Activated CD4-positive, alpha-beta T cell treated with anti-CD3 and anti-CD28 coated beads, Interleukin-2, amount 10 ng/mL, durations not matched to agents 7 days and 5 days (primary cell): ENCODE results near the gene ORAI2. TPM values are rescaled to one million over a fixed set of nuclear protein-coding genes. Genes with fewer than 3 reads are reported as not detected.
"Not testable (repeated sequence)": the region's sequence is repeated elsewhere in the genome, so short reads cannot be mapped to it uniquely, and the experiment has no call there.

Experiments
- CTCF ChIA-PET: fragments of 350-600 bp; sonication (Branson Sonifier 250); formaldehyde crosslinking; loops from one replicate; lab custom pipeline; 2021; ENCODE audit warnings: antibody characterized with exemption; lab: Charles Lee
- POLR2A ChIA-PET: fragments of 350-600 bp; sonication (Branson Sonifier 250); formaldehyde crosslinking; loops from one replicate; lab custom pipeline; 2021; ENCODE audit warnings: antibody characterized with exemption; lab: Charles Lee
- DNase-seq: peaks from one replicate; pipeline ENCODE4 v3.0.0-alpha.2; 2020
- H3K27ac Mint-ChIP-seq: one replicate; pipeline ENCODE4 v1.8.0; 2021; ENCODE audit warnings: mild to moderate bottlenecking, moderate library complexity, mixed read lengths
- H3K27me3 Mint-ChIP-seq: one replicate; pipeline ENCODE4 v1.8.0; 2021; ENCODE audit warnings: mixed read lengths
- H3K36me3 Mint-ChIP-seq: one replicate; pipeline ENCODE4 v1.8.0; 2021; ENCODE audit warnings: low read depth, mixed read lengths
- H3K4me1 Mint-ChIP-seq: one replicate; pipeline ENCODE4 v1.8.0; 2021; ENCODE audit warnings: mixed read lengths
- H3K4me3 Mint-ChIP-seq: one replicate; pipeline ENCODE4 v1.8.0; 2021; ENCODE audit warnings: mild to moderate bottlenecking, moderate library complexity, mixed read lengths
- H3K9me3 Mint-ChIP-seq: one replicate; pipeline ENCODE4 v1.8.0; 2021; ENCODE audit warnings: mixed read lengths
- total RNA-seq, 2 experiments: library from RNA; stranded (reverse); gene quantifications; one replicate each; pipeline ENCODE4 v1.2.3, GENCODE V29; 2021

Gene ORAI2
- total RNA-seq, 2 experiments from 2014 or later = 61.2 to 63.7 TPM

- Mint-ChIP-seq H3K27me3 (no peaks in the 10 kb centered on the region), H3K4me3 (no peak overlapping the region), H3K4me1 (no peaks in the 10 kb centered on the region), H3K9me3 (no peaks in the 10 kb centered on the region), H3K27ac (no peak overlapping the region), H3K36me3 (peaks cover 7% of the 10 kb centered on the region)
- DNase-seq = no peak
- CTCF ChIA-PET = interaction anchor here (0.7 to 1.6 kb wide), 4 partner anchors 10 to 48 kb away, joined by 3 to 4 read pairs (median 3); no protein-coding TSS in a partner anchor
- POLR2A ChIA-PET = no interaction called here
Measured at GRCh38 chr7:102452451-102452850, 19.1 kb downstream of the ORAI2 start.

GRCh38 chr7:102453319-102453718, 19.9 kb downstream of the ORAI2 start:
- POLR2A ChIA-PET = no interaction called here
- no peak overlapping the region for H3K27ac Mint-ChIP-seq
- no peaks in the 10 kb centered on the region for H3K27me3 Mint-ChIP-seq
- DNase-seq = no peak
- no peaks in the 10 kb centered on the region for H3K9me3 Mint-ChIP-seq
- H3K4me3 Mint-ChIP-seq = no peak overlapping the region
- CTCF ChIA-PET = interaction anchor here (0.7 to 1.8 kb wide), 3 partner anchors 9 to 40 kb away, joined by 3 read pairs; no protein-coding TSS in a partner anchor
- H3K4me1 Mint-ChIP-seq = no peaks in the 10 kb centered on the region
- peaks cover 9% of the 10 kb centered on the region for H3K36me3 Mint-ChIP-seq

GRCh38 chr7:102454468-102454867, 21.1 kb downstream of the ORAI2 start:
- peak overlapping the region; percentile 11 for H3K27ac Mint-ChIP-seq
- ChIA-PET POLR2A (no interaction called here), CTCF (interaction anchor here (0.5 to 1.8 kb wide), 2 partner anchors 42 to 65 kb away, joined by 3 to 5 read pairs; no protein-coding TSS in a partner anchor)
- no peak overlapping the region for H3K4me3 Mint-ChIP-seq
- peaks cover 6% of the 10 kb centered on the region for H3K36me3 Mint-ChIP-seq
- no peaks in the 10 kb centered on the region for H3K4me1 Mint-ChIP-seq
- DNase-seq = no peak
- no peaks in the 10 kb centered on the region for H3K27me3 Mint-ChIP-seq
- H3K9me3 Mint-ChIP-seq = no peaks in the 10 kb centered on the region

GRCh38 chr7:102454932-102455331, 21.6 kb downstream of the ORAI2 start:
- peak overlapping the region; percentile 11 for H3K27ac Mint-ChIP-seq
- H3K4me3 Mint-ChIP-seq, H3K4me1 Mint-ChIP-seq, H3K36me3 Mint-ChIP-seq, H3K27me3 Mint-ChIP-seq, DNase-seq, H3K9me3 Mint-ChIP-seq, POLR2A ChIA-PET: not testable (repeated sequence)
- CTCF ChIA-PET = interaction anchor here (0.5 to 1.8 kb wide), 2 partner anchors 42 to 65 kb away, joined by 3 to 5 read pairs; no protein-coding TSS in a partner anchor

- ChIA-PET POLR2A (no interaction called here), CTCF (interaction anchor here (1.0 kb wide), 1 partner anchor 17 kb away, joined by 3 read pairs; no protein-coding TSS in a partner anchor)
- peaks cover 6% of the 10 kb centered on the region for H3K36me3 Mint-ChIP-seq
- no peaks in the 10 kb centered on the region for H3K27me3 Mint-ChIP-seq
- H3K9me3 Mint-ChIP-seq = no peaks in the 10 kb centered on the region
- no peak for DNase-seq
- no peak overlapping the region for H3K27ac Mint-ChIP-seq
- H3K4me3 Mint-ChIP-seq = no peak overlapping the region
- H3K4me1 Mint-ChIP-seq = no peaks in the 10 kb centered on the region
Measured at GRCh38 chr7:102455596-102455995, 22.2 kb downstream of the ORAI2 start.

- CTCF ChIA-PET = interaction anchor here (0.8 to 1.2 kb wide), 3 partner anchors 18 to 47 kb away, joined by 3 to 6 read pairs (median 3); no protein-coding TSS in a partner anchor
Measured at GRCh38 chr7:102456327-102456726, 23.0 kb downstream of the ORAI2 start.

GRCh38 chr7:102457352-102457924, 24.1 kb downstream of the ORAI2 start:
- no peak for DNase-seq
- H3K4me3 Mint-ChIP-seq = no peak overlapping the region
- POLR2A ChIA-PET = no interaction called here
- peaks cover under 1% of the 10 kb centered on the region for H3K4me1 Mint-ChIP-seq
- H3K36me3 Mint-ChIP-seq = peaks cover 6% of the 10 kb centered on the region
- no peaks in the 10 kb centered on the region for H3K27me3 Mint-ChIP-seq
- no peak overlapping the region for H3K27ac Mint-ChIP-seq
- CTCF ChIA-PET = interaction anchor here (1.2 kb wide), 1 partner anchor 48 kb away, joined by 6 read pairs; no protein-coding TSS in a partner anchor
- H3K9me3 Mint-ChIP-seq = no peaks in the 10 kb centered on the region

More at GRCh38 chr7:102456327-102456726, 23.0 kb downstream of the ORAI2 start:
- Mint-ChIP-seq H3K36me3 (peaks cover 6% of the 10 kb centered on the region), H3K4me3 (no peak overlapping the region), H3K27me3 (no peaks in the 10 kb centered on the region), H3K4me1 (no peaks in the 10 kb centered on the region), H3K9me3 (no peaks in the 10 kb centered on the region), H3K27ac (no peak overlapping the region)
- POLR2A ChIA-PET = no interaction called here
- DNase-seq = no peak

GRCh38 chr7:102459221-102459844, 26.0 kb downstream of the ORAI2 start:
- DNase-seq = no peak
- POLR2A ChIA-PET = interaction anchor here (1.4 kb wide), 1 partner anchor 11 kb away, joined by 5 read pairs; no protein-coding TSS in a partner anchor
- Mint-ChIP-seq H3K27ac (no peak overlapping the region), H3K36me3 (peaks cover 6% of the 10 kb centered on the region), H3K4me3 (no peak overlapping the region), H3K4me1 (peaks cover 14% of the 10 kb centered on the region), H3K9me3 (no peaks in the 10 kb centered on the region), H3K27me3 (no peaks in the 10 kb centered on the region)
- CTCF ChIA-PET = no interaction called here

- CTCF ChIA-PET = interaction anchor here (0.6 kb wide), 1 partner anchor 21 kb away, joined by 3 read pairs; no protein-coding TSS in a partner anchor
- no peak overlapping the region for H3K4me3 Mint-ChIP-seq
- H3K27ac Mint-ChIP-seq = no peak overlapping the region
Measured at GRCh38 chr7:102460467-102460866, 27.1 kb downstream of the ORAI2 start.

GRCh38 chr7:102463841-102464576, 30.6 kb downstream of the ORAI2 start:
- H3K4me1 Mint-ChIP-seq = peaks cover 26% of the 10 kb centered on the region
- DNase-seq = no peak
- H3K27ac Mint-ChIP-seq = peak overlapping the region; percentile 91
- peaks cover 2% of the 10 kb centered on the region for H3K36me3 Mint-ChIP-seq
- CTCF ChIA-PET = interaction anchor here (0.7 to 2.0 kb wide), 5 partner anchors 16 to 66 kb away, joined by 3 to 7 read pairs (median 4); no protein-coding TSS in a partner anchor
- H3K9me3 Mint-ChIP-seq = no peaks in the 10 kb centered on the region
- no peaks in the 10 kb centered on the region for H3K27me3 Mint-ChIP-seq
- H3K4me3 Mint-ChIP-seq = peak overlapping the region; percentile 96
- POLR2A ChIA-PET = no interaction called here

More at GRCh38 chr7:102460467-102460866, 27.1 kb downstream of the ORAI2 start:
- DNase-seq = no peak
- no peaks in the 10 kb centered on the region for H3K9me3 Mint-ChIP-seq
- H3K4me1 Mint-ChIP-seq = peaks cover 15% of the 10 kb centered on the region
- peaks cover 6% of the 10 kb centered on the region for H3K36me3 Mint-ChIP-seq
- no peaks in the 10 kb centered on the region for H3K27me3 Mint-ChIP-seq
- POLR2A ChIA-PET = interaction anchor here (1.4 kb wide), 1 partner anchor 12 kb away, joined by 5 read pairs; no protein-coding TSS in a partner anchor

- CTCF ChIA-PET = interaction anchor here (0.7 to 2.0 kb wide), 3 partner anchors 39 to 67 kb away, joined by 4 to 7 read pairs (median 6); no protein-coding TSS in a partner anchor
- peak within 1 kb of the TSS; percentile 91 for H3K27ac Mint-ChIP-seq
- peaks cover 2% of the 10 kb centered on the region for H3K36me3 Mint-ChIP-seq
- peak within 1 kb of the TSS; percentile 96 for H3K4me3 Mint-ChIP-seq
- no peaks in the 10 kb centered on the region for H3K9me3 Mint-ChIP-seq
- POLR2A ChIA-PET = no interaction called here
- H3K27me3 Mint-ChIP-seq = no peaks in the 10 kb centered on the region
- DNase-seq = peak; percentile 93
- H3K4me1 Mint-ChIP-seq = peaks cover 26% of the 10 kb centered on the region
Measured at GRCh38 chr7:102464577-102465280, 31.4 kb downstream of the ORAI2 start, which contains the start of the genes ALKBH4 and LRWD1. TSS of gene ALKBH4 (minus strand) at chr7:102464863. CDS start at chr7:102464836, 27 bp downstream. TSS of gene LRWD1 (plus strand) at chr7:102464984. CDS start at chr7:102465081, 97 bp downstream.
